Stimulated activated CD4-positive, alpha-beta T cell treated with anti-CD3 and anti-CD28 coated beads, TNF-alpha, amount 100 ng/mL, for 24 hours (primary cell): ENCODE measurements around the gene AIG1.
A peak's percentile ranks its signal among the peaks of the same experiment; 100 is the strongest.
"Not testable (repeated sequence)": the region's sequence is repeated elsewhere in the genome, so short reads cannot be mapped to it uniquely, and the experiment has no call there.

Source experiments
- DNase-seq, 3 experiments: peaks; one replicate each; pipeline ENCODE4 v3.0.0-alpha.2; 2020; ENCODE audit warnings: low read depth in 3 of 3

Gene AIG1

GRCh38 chr6:143229400-143229799 is 168.7 kb downstream of the AIG1 start:
- no peak for DNase-seq

- DNase-seq = peak in 1 of 3 experiments; percentile 3
These were observed 172.2 kb downstream of the AIG1 start for GRCh38 chr6:143232849-143233248.

GRCh38 chr6:143233554-143234285 is 173.0 kb downstream of the AIG1 start:
- no peak for DNase-seq

- no peak for DNase-seq
These were observed 174.0 kb downstream of the AIG1 start for GRCh38 chr6:143234734-143235133.

- no peak for DNase-seq
These were observed 175.6 kb downstream of the AIG1 start for GRCh38 chr6:143236151-143236798.

GRCh38 chr6:143238306-143238705 is 177.6 kb downstream of the AIG1 start:
- no peak for DNase-seq

- DNase-seq = no peak
These were observed 180.4 kb downstream of the AIG1 start for GRCh38 chr6:143241111-143241510.

- DNase-seq = no peak
These were observed 181.2 kb downstream of the AIG1 start for GRCh38 chr6:143241911-143242310.

GRCh38 chr6:143243786-143244185 is 183.1 kb downstream of the AIG1 start:
- no peak for DNase-seq

- no peak for DNase-seq
These were observed 185.0 kb downstream of the AIG1 start for GRCh38 chr6:143245656-143246055.

- DNase-seq = not testable (repeated sequence)
These were observed 185.6 kb downstream of the AIG1 start for GRCh38 chr6:143246166-143246775.

GRCh38 chr6:143247586-143247985 is 186.9 kb downstream of the AIG1 start:
- no peak for DNase-seq

- DNase-seq = peak in 1 of 3 experiments; percentile 5
These were observed 187.7 kb downstream of the AIG1 start for GRCh38 chr6:143248359-143248758.

GRCh38 chr6:143251288-143251687 is 190.6 kb downstream of the AIG1 start:
- no peak for DNase-seq

- no peak for DNase-seq
These were observed 192.3 kb downstream of the AIG1 start for GRCh38 chr6:143252961-143253360.

GRCh38 chr6:143253586-143253985 is 192.9 kb downstream of the AIG1 start:
- DNase-seq = no peak

GRCh38 chr6:143258945-143259344 is 198.3 kb downstream of the AIG1 start:
- no peak for DNase-seq

- DNase-seq = no peak
These were observed 200.2 kb downstream of the AIG1 start for GRCh38 chr6:143260857-143261256.

GRCh38 chr6:143261899-143262436 is 201.3 kb downstream of the AIG1 start:
- DNase-seq = no peak

GRCh38 chr6:143262859-143263258 is 202.2 kb downstream of the AIG1 start:
- no peak for DNase-seq

- DNase-seq = no peak
These were observed 203.7 kb downstream of the AIG1 start for GRCh38 chr6:143264379-143264778.

- no peak for DNase-seq
These were observed 204.5 kb downstream of the AIG1 start for GRCh38 chr6:143264986-143265764.
